WTC11 (cell line): ENCODE data around the gene FAM8A1. TPM values are rescaled to one million over a fixed set of nuclear protein-coding genes. Genes with fewer than 3 reads are reported as not detected.

Experiments used
- ATAC-seq: fragments of 200-7000 bp; cut with Tn5 transposase; 2 replicates; pipeline ENCODE4 v1.10.0; 2021; ENCODE audit warnings: mild to moderate bottlenecking, moderate library complexity
- CTCF ChIA-PET: fragments of 300-600 bp; sonication (Branson Sonifier 250); formaldehyde crosslinking; loops from one replicate; lab custom pipeline; 2021; ENCODE audit warnings: antibody characterized with exemption; lab: Charles Lee
- POLR2A ChIA-PET: fragments of 350-600 bp; sonication (Branson Sonifier 250); formaldehyde crosslinking; loops from one replicate; lab custom pipeline; 2021; ENCODE audit warnings: antibody characterized with exemption; lab: Charles Lee
- DNase-seq: peaks from one replicate; pipeline ENCODE4 v3.0.0; 2021; ENCODE audit warnings: low spot score
- H3K27ac Mint-ChIP-seq: 2 replicates; pipeline ENCODE4 v1.8.0; 2021; ENCODE audit warnings: mixed read lengths
- H3K27me3 Mint-ChIP-seq: 2 replicates; pipeline ENCODE4 v1.8.0; 2021; ENCODE audit warnings: low read depth, mild to moderate bottlenecking, moderate library complexity, mixed read lengths
- H3K36me3 Mint-ChIP-seq: 2 replicates; pipeline ENCODE4 v1.8.0; 2021; ENCODE audit warnings: mixed read lengths
- H3K4me1 Mint-ChIP-seq: 2 replicates; pipeline ENCODE4 v1.8.0; 2022; ENCODE audit warnings: mixed read lengths
- H3K4me3 Mint-ChIP-seq: 2 replicates; pipeline ENCODE4 v1.8.0; 2021; ENCODE audit warnings: mild to moderate bottlenecking, moderate library complexity, mixed read lengths
- H3K9me3 Mint-ChIP-seq: 2 replicates; pipeline ENCODE4 v1.8.0; 2021; ENCODE audit warnings: mixed read lengths
- ATF1 ChIP-seq: sonication (generic); formaldehyde crosslinking; IDR thresholded peaks from 2 replicates; pipeline ENCODE4 v1.8.1; 2023; ENCODE audit warnings: mild to moderate bottlenecking, moderate library complexity, missing genetic modification reagents
- FOXJ3 ChIP-seq: sonication (generic); formaldehyde crosslinking; IDR thresholded peaks from 2 replicates; pipeline ENCODE4 v1.9.0; 2021; ENCODE audit warnings: missing genetic modification reagents, mild to moderate bottlenecking, borderline replicate concordance
- JAZF1 ChIP-seq: fragments of 250-450 bp; sonication (Bioruptor Pico); IDR thresholded peaks from 2 replicates; pipeline ENCODE4 v1.9.0; 2021; ENCODE audit warnings: moderate library complexity, mild to moderate bottlenecking, inconsistent platforms
- MXD4 ChIP-seq: fragments of 250-450 bp; sonication (Bioruptor Pico); IDR thresholded peaks from 2 replicates; pipeline ENCODE4 v1.8.0; 2021; ENCODE audit warnings: mild to moderate bottlenecking, moderate library complexity, borderline replicate concordance
- MYBL2 ChIP-seq: sonication (generic); formaldehyde crosslinking; IDR thresholded peaks from 2 replicates; pipeline ENCODE4 v1.8.1; 2023; ENCODE audit warnings: mild to moderate bottlenecking, moderate library complexity, missing genetic modification reagents
- NFE2L1 ChIP-seq: sonication (generic); formaldehyde crosslinking; IDR thresholded peaks from 2 replicates; pipeline ENCODE4 v1.8.1; 2023; ENCODE audit warnings: missing genetic modification reagents
- SMAD4 ChIP-seq: sonication (generic); formaldehyde crosslinking; IDR thresholded peaks from 2 replicates; pipeline ENCODE4 v1.8.0; 2022; ENCODE audit warnings: mild to moderate bottlenecking, missing genetic modification reagents
- ZNF219 ChIP-seq: sonication (generic); formaldehyde crosslinking; IDR thresholded peaks from 2 replicates; pipeline ENCODE4 v1.8.0; 2023; ENCODE audit warnings: missing genetic modification reagents, mild to moderate bottlenecking, borderline replicate concordance
- ZNF317 ChIP-seq: sonication (generic); formaldehyde crosslinking; IDR thresholded peaks from 2 replicates; pipeline ENCODE4 v1.8.1; 2023; ENCODE audit warnings: low read depth, mild to moderate bottlenecking, moderate library complexity, missing genetic modification reagents, borderline replicate concordance
- ZNF423 ChIP-seq: fragments of 250-450 bp; sonication (Bioruptor Pico); IDR thresholded peaks from 2 replicates; pipeline ENCODE4 v2.1.2; 2022; ENCODE audit warnings: mild to moderate bottlenecking, moderate library complexity
- total RNA-seq: library from RNA; stranded (reverse); gene quantifications from 3 replicates; pipeline ENCODE4 v1.2.3, GENCODE V29; 2021
- TF ChIP-seq, protein P1 (sequence below): sonication (generic); formaldehyde crosslinking; IDR thresholded peaks from 2 replicates; pipeline ENCODE4 v1.8.1; 2022; ENCODE audit warnings: low read depth, missing genetic modification reagents, borderline replicate concordance
- TF ChIP-seq, protein P2 (sequence below): sonication (generic); formaldehyde crosslinking; IDR thresholded peaks from 2 replicates; pipeline ENCODE4 v1.8.0; 2022; ENCODE audit warnings: mild to moderate bottlenecking, missing genetic modification reagents
- TF ChIP-seq, protein P3 (sequence below): sonication (generic); formaldehyde crosslinking; IDR thresholded peaks from 2 replicates; pipeline ENCODE4 v1.8.1; 2023; ENCODE audit warnings: mild to moderate bottlenecking, missing genetic modification reagents, moderate library complexity
- TF ChIP-seq, protein P4 (sequence below): sonication (generic); formaldehyde crosslinking; IDR thresholded peaks from 2 replicates; pipeline ENCODE4 v1.8.1; 2023; ENCODE audit warnings: mild to moderate bottlenecking, missing genetic modification reagents
- TF ChIP-seq, protein P5 (sequence below): sonication (generic); formaldehyde crosslinking; IDR thresholded peaks from 2 replicates; pipeline ENCODE4 v1.8.1; 2022; ENCODE audit warnings: low read depth, mild to moderate bottlenecking, moderate library complexity, missing genetic modification reagents, borderline replicate concordance
- TF ChIP-seq, protein P6 (sequence below): sonication (generic); formaldehyde crosslinking; conservative IDR thresholded peaks from 2 replicates; pipeline ENCODE4 v1.8.1; 2023; ENCODE audit warnings: mild to moderate bottlenecking, low read depth, missing genetic modification reagents, moderate library complexity
- TF ChIP-seq, protein P7 (sequence below): sonication (generic); formaldehyde crosslinking; IDR thresholded peaks from 2 replicates; pipeline ENCODE4 v1.8.1; 2022; ENCODE audit warnings: mild to moderate bottlenecking, moderate library complexity, missing genetic modification reagents
- TF ChIP-seq, protein P8 (sequence below): fragments of 250-450 bp; sonication (Bioruptor Pico); IDR thresholded peaks from 2 replicates; pipeline ENCODE4 v1.9.0; 2021; ENCODE audit warnings: mild to moderate bottlenecking

FAM8A1 gene
- total RNA-seq, 1 experiment from 2014 or later, result 10.3 TPM

DNA sequence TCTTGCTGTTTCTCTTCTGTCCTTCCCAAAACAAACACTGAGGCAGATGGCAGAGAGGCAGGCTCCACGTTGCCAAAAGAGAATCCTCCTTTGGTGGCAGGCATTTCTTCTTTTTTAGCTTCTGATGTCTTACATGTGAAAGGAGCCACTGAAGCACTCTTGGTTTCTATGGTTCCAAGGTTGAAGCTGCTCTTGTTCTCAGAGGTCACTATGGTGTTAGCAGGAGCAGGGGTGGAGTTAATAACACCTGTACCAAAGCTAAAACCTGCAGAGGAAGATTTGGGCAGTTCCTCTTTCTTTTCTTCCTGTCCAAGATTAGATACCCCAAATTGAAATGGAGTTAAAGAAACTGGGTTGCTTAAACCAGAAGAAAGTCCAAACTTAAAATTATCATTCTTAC lies 28.8 kb downstream of the FAM8A1 start:
- H3K4me1 Mint-ChIP-seq, result no peaks in the 10 kb centered on the region
- TF ChIP-seq MYBL2 (CRISPR knock-in tag), result no peak
- TF ChIP-seq SMAD4 (CRISPR knock-in tag), result no peak
- TF ChIP-seq, protein P1, sequence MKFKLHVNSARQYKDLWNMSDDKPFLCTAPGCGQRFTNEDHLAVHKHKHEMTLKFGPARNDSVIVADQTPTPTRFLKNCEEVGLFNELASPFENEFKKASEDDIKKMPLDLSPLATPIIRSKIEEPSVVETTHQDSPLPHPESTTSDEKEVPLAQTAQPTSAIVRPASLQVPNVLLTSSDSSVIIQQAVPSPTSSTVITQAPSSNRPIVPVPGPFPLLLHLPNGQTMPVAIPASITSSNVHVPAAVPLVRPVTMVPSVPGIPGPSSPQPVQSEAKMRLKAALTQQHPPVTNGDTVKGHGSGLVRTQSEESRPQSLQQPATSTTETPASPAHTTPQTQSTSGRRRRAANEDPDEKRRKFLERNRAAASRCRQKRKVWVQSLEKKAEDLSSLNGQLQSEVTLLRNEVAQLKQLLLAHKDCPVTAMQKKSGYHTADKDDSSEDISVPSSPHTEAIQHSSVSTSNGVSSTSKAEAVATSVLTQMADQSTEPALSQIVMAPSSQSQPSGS (CRISPR knock-in tag), result no peak
- TF ChIP-seq, protein P2, sequence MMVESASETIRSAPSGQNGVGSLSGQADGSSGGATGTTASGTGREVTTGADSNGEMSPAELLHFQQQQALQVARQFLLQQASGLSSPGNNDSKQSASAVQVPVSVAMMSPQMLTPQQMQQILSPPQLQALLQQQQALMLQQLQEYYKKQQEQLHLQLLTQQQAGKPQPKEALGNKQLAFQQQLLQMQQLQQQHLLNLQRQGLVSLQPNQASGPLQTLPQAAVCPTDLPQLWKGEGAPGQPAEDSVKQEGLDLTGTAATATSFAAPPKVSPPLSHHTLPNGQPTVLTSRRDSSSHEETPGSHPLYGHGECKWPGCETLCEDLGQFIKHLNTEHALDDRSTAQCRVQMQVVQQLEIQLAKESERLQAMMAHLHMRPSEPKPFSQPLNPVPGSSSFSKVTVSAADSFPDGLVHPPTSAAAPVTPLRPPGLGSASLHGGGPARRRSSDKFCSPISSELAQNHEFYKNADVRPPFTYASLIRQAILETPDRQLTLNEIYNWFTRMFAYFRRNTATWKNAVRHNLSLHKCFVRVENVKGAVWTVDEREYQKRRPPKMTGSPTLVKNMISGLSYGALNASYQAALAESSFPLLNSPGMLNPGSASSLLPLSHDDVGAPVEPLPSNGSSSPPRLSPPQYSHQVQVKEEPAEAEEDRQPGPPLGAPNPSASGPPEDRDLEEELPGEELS, result no peak
- no peak for TF ChIP-seq ATF1
- TF ChIP-seq, protein P3, sequence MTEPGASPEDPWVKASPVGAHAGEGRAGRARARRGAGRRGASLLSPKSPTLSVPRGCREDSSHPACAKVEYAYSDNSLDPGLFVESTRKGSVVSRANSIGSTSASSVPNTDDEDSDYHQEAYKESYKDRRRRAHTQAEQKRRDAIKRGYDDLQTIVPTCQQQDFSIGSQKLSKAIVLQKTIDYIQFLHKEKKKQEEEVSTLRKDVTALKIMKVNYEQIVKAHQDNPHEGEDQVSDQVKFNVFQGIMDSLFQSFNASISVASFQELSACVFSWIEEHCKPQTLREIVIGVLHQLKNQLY (CRISPR knock-in tag), result no peak
- TF ChIP-seq, protein P4, sequence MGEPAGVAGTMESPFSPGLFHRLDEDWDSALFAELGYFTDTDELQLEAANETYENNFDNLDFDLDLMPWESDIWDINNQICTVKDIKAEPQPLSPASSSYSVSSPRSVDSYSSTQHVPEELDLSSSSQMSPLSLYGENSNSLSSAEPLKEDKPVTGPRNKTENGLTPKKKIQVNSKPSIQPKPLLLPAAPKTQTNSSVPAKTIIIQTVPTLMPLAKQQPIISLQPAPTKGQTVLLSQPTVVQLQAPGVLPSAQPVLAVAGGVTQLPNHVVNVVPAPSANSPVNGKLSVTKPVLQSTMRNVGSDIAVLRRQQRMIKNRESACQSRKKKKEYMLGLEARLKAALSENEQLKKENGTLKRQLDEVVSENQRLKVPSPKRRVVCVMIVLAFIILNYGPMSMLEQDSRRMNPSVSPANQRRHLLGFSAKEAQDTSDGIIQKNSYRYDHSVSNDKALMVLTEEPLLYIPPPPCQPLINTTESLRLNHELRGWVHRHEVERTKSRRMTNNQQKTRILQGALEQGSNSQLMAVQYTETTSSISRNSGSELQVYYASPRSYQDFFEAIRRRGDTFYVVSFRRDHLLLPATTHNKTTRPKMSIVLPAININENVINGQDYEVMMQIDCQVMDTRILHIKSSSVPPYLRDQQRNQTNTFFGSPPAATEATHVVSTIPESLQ (CRISPR knock-in tag), result no peak
- no peak for TF ChIP-seq ZNF219 (CRISPR knock-in tag)
- no peak for TF ChIP-seq MXD4
- no peak for TF ChIP-seq ZNF317 (CRISPR knock-in tag)
- no peak for TF ChIP-seq JAZF1 (CRISPR knock-in tag)
- TF ChIP-seq, protein P5, sequence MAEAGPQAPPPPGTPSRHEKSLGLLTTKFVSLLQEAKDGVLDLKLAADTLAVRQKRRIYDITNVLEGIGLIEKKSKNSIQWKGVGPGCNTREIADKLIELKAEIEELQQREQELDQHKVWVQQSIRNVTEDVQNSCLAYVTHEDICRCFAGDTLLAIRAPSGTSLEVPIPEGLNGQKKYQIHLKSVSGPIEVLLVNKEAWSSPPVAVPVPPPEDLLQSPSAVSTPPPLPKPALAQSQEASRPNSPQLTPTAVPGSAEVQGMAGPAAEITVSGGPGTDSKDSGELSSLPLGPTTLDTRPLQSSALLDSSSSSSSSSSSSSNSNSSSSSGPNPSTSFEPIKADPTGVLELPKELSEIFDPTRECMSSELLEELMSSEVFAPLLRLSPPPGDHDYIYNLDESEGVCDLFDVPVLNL (CRISPR knock-in tag), result no peak
- TF ChIP-seq FOXJ3, result no peak
- TF ChIP-seq, protein P6, sequence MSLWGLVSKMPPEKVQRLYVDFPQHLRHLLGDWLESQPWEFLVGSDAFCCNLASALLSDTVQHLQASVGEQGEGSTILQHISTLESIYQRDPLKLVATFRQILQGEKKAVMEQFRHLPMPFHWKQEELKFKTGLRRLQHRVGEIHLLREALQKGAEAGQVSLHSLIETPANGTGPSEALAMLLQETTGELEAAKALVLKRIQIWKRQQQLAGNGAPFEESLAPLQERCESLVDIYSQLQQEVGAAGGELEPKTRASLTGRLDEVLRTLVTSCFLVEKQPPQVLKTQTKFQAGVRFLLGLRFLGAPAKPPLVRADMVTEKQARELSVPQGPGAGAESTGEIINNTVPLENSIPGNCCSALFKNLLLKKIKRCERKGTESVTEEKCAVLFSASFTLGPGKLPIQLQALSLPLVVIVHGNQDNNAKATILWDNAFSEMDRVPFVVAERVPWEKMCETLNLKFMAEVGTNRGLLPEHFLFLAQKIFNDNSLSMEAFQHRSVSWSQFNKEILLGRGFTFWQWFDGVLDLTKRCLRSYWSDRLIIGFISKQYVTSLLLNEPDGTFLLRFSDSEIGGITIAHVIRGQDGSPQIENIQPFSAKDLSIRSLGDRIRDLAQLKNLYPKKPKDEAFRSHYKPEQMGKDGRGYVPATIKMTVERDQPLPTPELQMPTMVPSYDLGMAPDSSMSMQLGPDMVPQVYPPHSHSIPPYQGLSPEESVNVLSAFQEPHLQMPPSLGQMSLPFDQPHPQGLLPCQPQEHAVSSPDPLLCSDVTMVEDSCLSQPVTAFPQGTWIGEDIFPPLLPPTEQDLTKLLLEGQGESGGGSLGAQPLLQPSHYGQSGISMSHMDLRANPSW (CRISPR knock-in tag), result no peak
- TF ChIP-seq, protein P7, sequence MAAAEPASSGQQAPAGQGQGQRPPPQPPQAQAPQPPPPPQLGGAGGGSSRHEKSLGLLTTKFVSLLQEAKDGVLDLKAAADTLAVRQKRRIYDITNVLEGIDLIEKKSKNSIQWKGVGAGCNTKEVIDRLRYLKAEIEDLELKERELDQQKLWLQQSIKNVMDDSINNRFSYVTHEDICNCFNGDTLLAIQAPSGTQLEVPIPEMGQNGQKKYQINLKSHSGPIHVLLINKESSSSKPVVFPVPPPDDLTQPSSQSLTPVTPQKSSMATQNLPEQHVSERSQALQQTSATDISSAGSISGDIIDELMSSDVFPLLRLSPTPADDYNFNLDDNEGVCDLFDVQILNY, result no peak
- no peak for TF ChIP-seq NFE2L1 (CRISPR knock-in tag)
- TF ChIP-seq, protein P8, sequence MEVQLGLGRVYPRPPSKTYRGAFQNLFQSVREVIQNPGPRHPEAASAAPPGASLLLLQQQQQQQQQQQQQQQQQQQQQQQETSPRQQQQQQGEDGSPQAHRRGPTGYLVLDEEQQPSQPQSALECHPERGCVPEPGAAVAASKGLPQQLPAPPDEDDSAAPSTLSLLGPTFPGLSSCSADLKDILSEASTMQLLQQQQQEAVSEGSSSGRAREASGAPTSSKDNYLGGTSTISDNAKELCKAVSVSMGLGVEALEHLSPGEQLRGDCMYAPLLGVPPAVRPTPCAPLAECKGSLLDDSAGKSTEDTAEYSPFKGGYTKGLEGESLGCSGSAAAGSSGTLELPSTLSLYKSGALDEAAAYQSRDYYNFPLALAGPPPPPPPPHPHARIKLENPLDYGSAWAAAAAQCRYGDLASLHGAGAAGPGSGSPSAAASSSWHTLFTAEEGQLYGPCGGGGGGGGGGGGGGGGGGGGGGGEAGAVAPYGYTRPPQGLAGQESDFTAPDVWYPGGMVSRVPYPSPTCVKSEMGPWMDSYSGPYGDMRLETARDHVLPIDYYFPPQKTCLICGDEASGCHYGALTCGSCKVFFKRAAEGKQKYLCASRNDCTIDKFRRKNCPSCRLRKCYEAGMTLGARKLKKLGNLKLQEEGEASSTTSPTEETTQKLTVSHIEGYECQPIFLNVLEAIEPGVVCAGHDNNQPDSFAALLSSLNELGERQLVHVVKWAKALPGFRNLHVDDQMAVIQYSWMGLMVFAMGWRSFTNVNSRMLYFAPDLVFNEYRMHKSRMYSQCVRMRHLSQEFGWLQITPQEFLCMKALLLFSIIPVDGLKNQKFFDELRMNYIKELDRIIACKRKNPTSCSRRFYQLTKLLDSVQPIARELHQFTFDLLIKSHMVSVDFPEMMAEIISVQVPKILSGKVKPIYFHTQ (CRISPR knock-in tag), result no peak
- TF ChIP-seq ZNF423 (CRISPR knock-in tag), result no peak
- H3K4me3 Mint-ChIP-seq, result no peak overlapping the region
- no peaks in the 10 kb centered on the region for H3K27me3 Mint-ChIP-seq
- ATAC-seq (no peak), DNase-seq (no peak)
- H3K9me3 Mint-ChIP-seq, result no peaks in the 10 kb centered on the region
- CTCF ChIA-PET, result no interaction called here
- POLR2A ChIA-PET, result interaction anchor here (0.5 kb wide), 1 partner anchor 76 kb away, joined by 3 read pairs; no protein-coding TSS in a partner anchor
- peaks cover 72% of the 10 kb centered on the region for H3K36me3 Mint-ChIP-seq
- H3K27ac Mint-ChIP-seq, result no peak overlapping the region
